HG03565 (cell line): ENCODE measurements around the gene CAMTA1.

Source experiments
- ATAC-seq: cut with Tn5 transposase; IDR thresholded peaks from one replicate; pipeline ENCODE4 v1.9.1; 2021; ENCODE audit warnings: mild to moderate bottlenecking, moderate library complexity; ENCODE audit not compliant: unreplicated experiment

The CAMTA1 gene

GRCh38 chr1:7292036-7292681 is 506.9 kb downstream of the CAMTA1 start:
- no peak for ATAC-seq

GRCh38 chr1:7292714-7293419 is 507.6 kb downstream of the CAMTA1 start:
- ATAC-seq = no peak

- ATAC-seq = no peak
Measured at GRCh38 chr1:7293702-7294629, 508.7 kb downstream of the CAMTA1 start.

- ATAC-seq = no peak
Measured at GRCh38 chr1:7294636-7295035, 509.4 kb downstream of the CAMTA1 start.

GRCh38 chr1:7295946-7296345 is 510.7 kb downstream of the CAMTA1 start:
- no peak for ATAC-seq

- no peak for ATAC-seq
Measured at GRCh38 chr1:7296968-7297367, 511.7 kb downstream of the CAMTA1 start.

- ATAC-seq = no peak
Measured at GRCh38 chr1:7298145-7298544, 512.9 kb downstream of the CAMTA1 start.

- no peak for ATAC-seq
Measured at GRCh38 chr1:7298749-7299151, 513.5 kb downstream of the CAMTA1 start.

GRCh38 chr1:7299329-7299799 is 514.1 kb downstream of the CAMTA1 start:
- ATAC-seq = no peak

GRCh38 chr1:7299994-7300393 is 514.7 kb downstream of the CAMTA1 start:
- no peak for ATAC-seq

- ATAC-seq = no peak
Measured at GRCh38 chr1:7300893-7301663, 515.8 kb downstream of the CAMTA1 start.

- ATAC-seq = no peak
Measured at GRCh38 chr1:7301664-7301981, 516.4 kb downstream of the CAMTA1 start.

GRCh38 chr1:7302126-7302525 is 516.9 kb downstream of the CAMTA1 start:
- ATAC-seq = no peak

- ATAC-seq = no peak
Measured at GRCh38 chr1:7302873-7303272, 517.6 kb downstream of the CAMTA1 start.

- no peak for ATAC-seq
Measured at GRCh38 chr1:7303554-7304317, 518.5 kb downstream of the CAMTA1 start.

- no peak for ATAC-seq
Measured at GRCh38 chr1:7313081-7313546, 527.9 kb downstream of the CAMTA1 start.

GRCh38 chr1:7313826-7314225 is 528.6 kb downstream of the CAMTA1 start:
- ATAC-seq = no peak

- ATAC-seq = no peak
Measured at GRCh38 chr1:7315316-7315715, 530.1 kb downstream of the CAMTA1 start.

GRCh38 chr1:7315946-7316345 is 530.7 kb downstream of the CAMTA1 start:
- ATAC-seq = no peak

- ATAC-seq = no peak
Measured at GRCh38 chr1:7317888-7318287, 532.6 kb downstream of the CAMTA1 start.
